ENCODE measurements around the gene CCT7.

The CCT7 gene

DNA sequence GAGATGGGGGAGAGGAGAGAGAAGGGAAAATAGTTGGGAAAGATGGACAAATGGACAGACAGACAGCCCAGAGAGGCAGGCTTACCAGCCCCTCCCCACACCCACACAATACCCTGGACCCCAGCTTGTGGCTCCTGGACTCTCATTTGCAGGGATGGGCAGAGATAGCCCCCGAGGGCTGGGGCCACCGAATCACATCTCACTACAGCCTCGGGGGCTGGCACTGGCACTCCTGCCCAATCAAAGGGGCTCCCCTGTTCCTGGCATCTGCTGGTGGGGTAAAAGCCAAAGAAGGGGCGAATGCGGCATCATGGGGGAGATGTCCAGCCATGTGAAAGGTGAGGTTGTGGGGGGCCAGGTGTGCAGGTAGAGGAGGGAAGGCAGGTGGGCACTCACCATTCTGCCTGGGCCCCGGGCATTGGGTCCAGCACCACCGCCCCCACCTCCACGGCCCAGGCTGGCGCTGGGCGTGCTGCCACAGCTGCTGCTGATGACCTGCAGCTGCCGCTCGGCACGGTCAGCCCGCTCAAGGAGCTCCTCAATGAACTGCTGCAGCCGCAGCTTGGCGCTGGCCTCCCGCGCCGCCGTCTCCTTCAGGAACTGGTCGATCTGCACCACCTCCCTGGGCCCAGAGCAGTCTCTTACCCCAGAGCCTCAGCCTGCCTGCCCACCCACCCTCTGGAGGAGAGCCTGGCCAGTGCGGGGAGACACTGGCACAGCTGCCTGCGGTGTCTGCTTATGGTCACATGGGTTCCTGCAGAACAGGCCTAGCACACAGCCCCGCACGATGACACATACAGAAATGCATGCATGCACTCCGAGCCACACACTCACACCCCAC, 32.2 kb downstream of the CCT7 start:
- in situ Hi-C loops (cut with HindIII; ENCODE audit: low sequenced_read_pairs) = no loop called here

DNA sequence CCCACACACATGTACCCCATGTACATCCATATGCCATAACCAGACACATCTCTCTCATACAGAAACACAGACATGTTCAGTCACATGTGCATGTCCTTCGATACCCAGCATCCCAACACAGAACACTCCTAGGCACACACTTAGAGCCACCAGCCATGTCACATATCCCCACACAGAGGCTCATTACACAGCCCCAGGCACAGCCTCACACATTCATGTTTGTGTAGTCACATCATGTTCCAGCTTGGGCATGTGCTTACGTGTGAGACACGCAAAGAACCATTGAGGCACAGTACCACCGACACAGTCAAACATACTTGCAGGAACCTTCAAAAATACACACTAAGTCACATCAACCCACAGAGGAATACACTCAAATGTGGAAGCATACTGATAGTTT, 32.9 kb downstream of the CCT7 start:
- in situ Hi-C loops (cut with HindIII; ENCODE audit: low sequenced_read_pairs) = no loop called here

DNA sequence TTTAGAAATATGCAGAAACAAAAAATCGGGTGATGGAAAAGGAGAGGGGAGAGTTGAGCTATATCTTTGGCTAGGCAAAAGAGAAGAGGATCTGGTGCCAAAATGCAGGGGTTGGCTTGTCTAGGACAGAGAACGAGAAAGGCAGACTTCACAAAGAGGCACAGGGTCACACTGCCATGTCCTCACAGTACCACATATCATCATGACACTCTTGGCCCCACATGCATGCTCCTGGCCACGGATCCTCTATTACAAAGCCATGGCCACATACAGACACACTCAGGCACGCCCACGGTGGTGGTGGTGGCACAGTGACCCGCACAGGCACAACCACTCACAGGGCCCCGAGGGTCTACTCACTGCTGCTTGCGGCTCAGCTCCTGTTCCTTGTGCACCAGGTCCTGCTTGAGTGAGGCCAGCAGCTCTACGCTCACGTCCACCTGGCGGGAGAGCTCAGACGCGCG, 34.3 kb downstream of the CCT7 start:
- in situ Hi-C loops (cut with HindIII; ENCODE audit: low sequenced_read_pairs) = no loop called here

DNA sequence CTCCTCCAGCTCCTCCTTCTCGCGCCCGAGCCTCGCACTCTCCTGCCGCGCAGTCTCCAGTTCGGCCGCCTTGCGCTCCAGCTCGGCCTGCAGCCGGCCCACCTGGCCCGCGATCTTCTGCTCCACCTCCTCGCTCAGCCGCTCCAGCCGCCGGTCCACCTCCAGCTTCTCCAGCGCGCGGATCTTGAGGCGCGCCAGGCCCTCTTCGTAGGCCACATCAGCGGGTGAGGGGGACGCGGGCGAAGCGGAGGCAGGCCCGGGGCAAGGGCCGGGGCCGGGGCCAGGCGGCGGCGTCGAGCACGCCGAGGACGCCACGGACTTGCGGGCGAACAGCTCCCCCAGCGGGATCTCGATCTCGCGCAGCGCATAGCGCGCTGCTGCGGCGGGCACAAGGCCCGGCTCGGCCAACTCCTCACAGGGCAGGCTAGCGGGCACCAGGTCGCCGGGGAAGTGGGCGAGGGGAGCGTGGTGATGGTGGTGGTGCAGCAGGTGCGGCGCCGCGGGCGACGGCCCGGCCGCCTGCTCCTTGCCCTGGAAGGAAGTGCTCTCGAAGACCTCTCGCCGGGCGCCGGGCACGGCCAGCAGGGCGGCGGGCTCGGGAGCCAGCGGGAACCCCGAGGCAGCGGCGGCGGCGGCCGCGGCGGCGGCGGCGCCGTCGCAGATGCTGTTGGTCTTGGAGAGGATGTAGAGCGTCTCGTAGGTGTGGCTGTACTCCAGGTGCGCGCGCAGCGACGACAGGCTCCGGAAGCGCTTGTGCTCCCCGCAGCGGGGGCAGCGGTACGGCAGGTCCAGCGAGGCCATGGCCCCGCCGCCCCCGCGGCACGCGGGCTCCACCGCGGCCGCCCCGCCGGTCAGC, 35.0 kb downstream of the CCT7 start:
- in situ Hi-C loops (cut with HindIII; ENCODE audit: low sequenced_read_pairs) = no loop called here

DNA sequence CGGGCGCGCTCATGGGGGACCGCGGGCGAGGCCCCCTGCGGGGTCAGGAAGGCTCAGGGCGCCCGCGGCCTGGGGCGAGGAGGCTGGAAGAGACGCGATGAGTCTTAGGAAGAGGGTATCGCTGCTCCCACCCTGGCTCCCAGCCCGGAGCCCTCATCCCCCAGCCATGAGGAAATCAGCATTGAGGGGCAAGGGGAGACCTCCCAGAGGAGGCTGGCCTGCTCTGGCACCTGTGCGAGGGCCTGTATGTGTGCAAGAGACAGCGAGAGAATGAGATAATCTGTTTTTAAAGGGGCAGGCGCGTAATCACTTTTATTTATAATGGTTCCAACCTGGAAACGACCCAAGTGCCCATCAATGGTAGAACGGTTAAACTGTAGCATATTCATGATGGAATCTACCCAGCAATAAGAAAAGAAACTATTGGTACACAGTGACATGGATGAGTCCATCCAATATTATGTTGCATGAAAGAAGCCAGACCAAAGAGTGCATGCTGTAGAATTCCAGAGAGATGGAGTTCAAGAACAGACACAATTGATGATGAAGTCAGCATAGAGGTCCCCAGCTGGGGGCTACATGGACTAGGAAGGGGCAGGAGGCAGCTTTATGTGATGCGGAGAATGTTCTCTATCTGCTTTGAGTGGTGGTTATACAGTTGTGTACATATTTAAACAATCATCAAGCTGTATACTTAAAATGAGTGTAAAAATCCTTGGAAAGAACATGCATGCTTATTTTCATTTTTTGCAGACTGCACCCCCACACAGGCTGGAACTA, 35.8 kb downstream of the CCT7 start:
- in situ Hi-C loops (cut with HindIII; ENCODE audit: low sequenced_read_pairs) = no loop called here

DNA sequence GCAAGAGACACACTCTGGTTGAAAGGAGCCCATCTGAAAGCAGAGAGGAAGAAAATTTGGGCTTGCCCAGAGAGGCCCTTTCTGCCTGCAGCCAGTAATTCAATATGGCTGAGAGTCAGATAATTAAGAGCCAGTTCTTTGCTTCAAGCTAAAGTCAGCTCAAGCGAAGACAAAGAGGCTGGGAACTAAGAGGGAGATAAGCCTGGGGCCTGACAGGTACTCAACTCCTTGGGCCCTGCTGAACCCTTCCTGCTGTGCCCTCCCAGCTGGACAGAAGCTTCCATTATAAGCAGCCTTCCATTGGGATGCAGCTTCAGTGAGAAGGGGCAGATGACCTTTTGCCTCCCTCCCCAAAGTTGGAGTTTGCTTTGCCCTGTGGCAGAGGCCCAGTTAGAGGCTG, 38.2 kb downstream of the CCT7 start:
- in situ Hi-C loops (cut with HindIII; ENCODE audit: low sequenced_read_pairs) = no loop called here

DNA sequence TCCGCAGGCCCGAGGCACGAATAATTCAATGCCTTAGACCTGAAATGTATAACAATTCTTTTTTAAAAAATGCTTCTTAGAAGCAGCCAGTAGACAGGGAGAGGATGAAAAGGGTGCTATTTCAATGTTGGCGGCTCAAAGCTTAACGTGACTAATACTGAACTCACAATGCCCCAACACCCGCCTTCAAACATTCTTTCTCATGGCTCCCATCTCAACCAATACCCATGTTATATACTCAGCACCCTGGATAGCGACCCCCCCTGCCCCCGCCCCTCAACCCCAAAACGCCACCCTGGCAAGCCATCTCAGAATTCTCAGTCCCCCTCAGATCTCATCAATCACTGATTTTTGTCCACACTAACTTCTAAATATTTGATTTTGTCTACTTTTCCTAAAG, 45.7 kb downstream of the CCT7 start:
- in situ Hi-C loops (cut with HindIII; ENCODE audit: low sequenced_read_pairs) = no loop called here

DNA sequence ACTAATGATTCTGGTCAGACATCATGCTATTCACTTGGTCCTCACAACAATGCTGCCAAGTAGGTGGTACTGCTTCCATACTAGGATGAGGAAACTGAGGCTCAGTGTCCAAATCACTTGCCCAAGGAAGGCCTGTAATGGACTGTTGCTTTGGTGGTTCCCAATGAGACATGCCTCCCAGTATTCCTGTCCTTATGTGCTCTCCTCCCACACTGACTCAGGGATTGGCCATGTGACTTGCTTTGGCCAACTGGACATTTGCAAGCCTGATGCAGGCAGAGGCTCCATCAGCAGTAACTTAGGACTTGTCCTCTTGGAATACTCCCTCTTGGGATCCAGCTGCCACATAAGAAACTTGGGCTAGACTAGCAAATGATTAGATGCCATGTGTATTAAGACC, 47.1 kb downstream of the CCT7 start:
- in situ Hi-C loops (cut with HindIII; ENCODE audit: low sequenced_read_pairs) = no loop called here

DNA sequence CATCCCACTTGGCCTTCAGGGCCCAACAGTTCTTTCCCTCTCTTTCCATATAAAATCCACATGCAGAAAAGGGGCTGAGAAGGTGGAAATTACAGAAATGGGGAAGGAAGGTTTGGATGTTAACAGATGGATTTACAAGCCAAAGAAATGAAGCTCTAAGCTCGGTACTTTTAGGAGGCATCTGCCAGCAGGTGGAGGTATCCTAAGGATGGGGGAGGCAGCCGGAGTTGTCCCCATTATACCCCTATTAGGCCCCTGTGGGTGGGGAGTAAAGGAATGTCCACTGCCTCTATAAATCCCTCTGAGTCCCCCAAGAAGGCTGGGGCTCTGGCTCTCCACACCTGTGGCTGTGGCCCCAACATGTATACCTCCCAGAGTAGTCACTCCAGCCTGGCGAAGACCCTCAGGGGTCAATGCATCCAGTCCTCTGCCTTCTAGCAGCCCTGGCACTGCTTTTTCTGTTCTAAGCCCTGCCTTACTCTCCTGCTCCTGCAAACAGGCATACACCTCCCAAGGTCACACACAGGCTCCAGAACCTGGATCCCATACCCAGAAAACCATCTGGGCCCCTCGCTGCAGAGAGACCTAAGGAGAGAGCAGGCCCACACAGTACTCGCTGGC, 48.9 kb downstream of the CCT7 start:
- in situ Hi-C loops (cut with HindIII; ENCODE audit: low sequenced_read_pairs) = no loop called here

DNA sequence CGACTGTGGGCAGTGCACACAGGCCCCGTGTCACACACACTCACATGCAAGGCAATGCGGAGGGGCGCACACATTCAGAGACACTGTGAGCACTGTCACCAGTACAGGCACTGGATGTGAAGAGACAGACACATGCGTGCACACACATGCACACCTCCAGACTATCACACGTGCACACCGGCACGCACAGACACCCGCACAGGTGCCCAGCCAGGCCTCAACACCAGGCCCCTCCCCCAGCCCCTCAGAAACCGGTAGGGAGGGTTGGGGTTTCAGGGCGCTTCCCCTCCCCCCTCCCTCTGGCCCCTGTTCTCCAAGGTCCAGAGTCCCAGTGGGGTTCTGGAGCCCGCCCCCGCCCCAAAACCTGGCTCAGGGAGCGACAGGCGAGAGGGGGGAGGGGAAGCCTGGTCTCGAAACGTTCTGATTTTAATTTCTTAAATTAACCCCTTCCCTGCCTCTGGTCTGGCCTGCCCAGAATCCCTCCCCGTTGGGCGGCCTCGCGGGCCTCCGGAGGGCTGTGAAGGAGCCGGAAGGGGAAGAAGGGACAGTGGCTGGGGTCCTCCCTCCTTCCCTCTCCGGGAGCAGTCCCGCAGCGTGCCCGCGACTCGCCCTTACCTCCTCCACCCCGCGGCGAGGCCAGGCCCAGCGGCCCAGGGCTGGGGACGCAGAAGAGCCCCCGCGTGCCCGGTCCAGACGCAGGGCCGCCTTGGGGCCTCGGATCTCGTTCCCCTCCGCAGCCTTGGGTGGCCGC, 49.6 kb downstream of the CCT7 start:
- in situ Hi-C loops (cut with HindIII; ENCODE audit: low sequenced_read_pairs) = no loop called here

DNA sequence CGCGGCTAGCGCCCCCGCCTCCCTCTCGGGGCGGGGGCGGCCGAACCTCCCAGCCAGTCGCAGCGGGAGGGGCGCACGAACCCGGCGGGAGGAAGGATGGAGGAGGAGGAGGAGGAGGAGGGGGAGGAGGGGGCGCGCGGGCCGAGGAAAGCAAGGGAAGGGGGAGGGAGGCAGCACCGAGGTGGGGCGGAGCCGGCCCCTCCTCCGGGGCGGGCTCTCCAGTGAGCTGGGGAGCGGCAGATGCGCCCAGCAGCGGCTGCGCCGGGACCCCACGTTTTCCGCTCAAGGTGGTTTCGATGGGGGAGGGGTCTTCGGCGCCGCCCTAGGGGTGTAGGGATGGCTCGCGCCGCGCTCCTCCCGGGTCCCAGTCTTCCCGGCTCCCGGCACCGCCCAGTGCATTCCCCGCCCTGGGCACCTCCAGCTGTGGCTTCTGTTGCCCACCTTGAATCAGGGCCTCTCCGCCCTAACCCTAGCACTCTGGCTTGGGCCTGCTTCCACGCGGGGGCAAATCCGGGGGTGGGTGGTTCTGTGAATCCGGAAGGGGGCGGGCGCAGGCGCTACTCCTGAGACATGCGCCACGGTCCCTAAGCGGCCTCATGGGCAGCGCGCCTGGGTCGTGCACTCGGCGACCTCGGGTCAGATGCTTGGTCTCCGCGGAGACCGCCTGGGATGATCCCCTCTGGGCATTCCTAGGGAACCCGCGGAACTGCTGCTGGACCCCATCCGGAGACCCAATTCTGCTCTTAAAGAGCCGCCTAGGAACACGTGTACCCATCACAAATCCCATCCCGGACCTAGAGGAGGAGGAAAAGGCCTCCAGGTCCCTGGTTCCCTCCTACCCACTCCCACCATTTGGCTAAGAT, 50.4 kb downstream of the CCT7 start, which contains the start of gene FBXO41:
TSS of gene FBXO41 (minus strand) at position 183 of the 863 bp plus-strand sequence. CDS start 14,848 bp downstream, outside the sequence.
- in situ Hi-C loops (cut with HindIII; ENCODE audit: low sequenced_read_pairs) = no loop called here

DNA sequence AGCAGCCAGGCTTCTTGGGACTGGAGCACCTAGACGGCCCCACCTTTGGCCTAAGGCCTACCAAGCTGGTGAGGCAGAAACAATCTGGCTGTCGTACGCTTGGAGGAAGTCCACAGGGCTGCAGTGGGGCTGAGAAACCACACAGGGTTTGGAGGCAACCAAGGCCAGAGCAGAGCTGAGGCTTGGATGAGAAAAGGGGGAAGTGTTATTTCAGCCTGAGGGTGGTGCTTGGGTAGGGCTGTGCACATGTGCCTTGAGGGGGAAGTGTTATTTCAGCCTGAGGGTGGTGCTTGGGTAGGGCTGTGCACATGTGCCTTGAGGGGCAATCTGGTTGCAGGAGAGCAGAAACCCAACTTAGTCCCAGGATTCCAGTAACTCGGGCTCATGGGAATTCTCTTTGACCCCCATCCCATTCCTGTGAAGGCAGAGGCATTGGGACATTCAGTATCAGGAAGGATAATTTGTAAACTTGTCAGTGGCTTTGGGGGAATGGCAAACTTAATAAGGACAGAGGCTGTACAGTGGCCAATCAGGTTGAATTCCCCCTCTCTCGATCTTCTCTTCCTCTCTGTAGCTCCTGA, 51.1 kb downstream of the CCT7 start:
- in situ Hi-C loops (cut with HindIII; ENCODE audit: low sequenced_read_pairs) = no loop called here

DNA sequence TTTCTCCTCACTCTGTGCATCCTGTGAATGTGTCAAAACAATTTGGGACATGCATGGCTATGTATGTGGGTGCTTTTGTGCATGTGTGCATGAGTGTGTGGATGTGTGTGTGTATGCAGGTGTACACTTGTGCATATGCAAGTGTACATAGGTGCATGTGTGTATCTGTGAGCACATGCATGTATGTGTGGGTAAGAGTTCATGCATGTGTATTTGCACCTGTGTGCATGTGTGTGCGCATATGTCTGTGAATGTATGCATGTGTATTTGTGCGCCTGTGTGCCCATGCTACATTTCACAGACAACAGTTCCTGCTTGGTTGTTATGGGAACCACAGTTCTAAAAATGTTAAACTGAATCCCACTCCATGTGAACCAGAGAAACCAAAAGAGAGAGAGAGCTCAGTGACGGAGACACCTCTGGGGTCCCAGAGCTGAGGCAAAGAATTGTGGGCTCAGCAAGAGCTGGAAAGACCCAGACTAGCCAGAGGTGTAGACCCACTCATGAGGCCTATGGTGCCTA, 52.1 kb downstream of the CCT7 start:
- in situ Hi-C loops (cut with HindIII; ENCODE audit: low sequenced_read_pairs) = no loop called here

DNA sequence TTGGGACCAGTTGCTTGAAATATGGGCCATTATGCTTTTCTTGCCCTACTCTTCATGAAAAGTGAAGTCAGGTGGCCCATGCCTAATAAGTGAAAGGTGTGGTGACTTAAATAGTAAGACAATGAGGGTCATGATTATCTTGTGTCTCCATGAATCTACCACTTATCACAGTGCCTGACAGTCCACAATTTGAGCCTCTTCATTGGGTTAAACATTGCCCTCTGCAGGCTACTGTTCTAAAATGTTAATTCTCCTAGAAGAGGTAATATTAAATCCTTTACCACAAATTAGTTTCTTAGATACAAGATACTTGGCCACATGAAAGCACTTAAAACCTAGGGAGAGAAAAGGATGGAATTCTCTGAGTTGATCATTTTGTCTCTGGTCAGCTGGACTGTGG, 55.2 kb downstream of the CCT7 start:
- in situ Hi-C loops (cut with HindIII; ENCODE audit: low sequenced_read_pairs) = no loop called here

DNA sequence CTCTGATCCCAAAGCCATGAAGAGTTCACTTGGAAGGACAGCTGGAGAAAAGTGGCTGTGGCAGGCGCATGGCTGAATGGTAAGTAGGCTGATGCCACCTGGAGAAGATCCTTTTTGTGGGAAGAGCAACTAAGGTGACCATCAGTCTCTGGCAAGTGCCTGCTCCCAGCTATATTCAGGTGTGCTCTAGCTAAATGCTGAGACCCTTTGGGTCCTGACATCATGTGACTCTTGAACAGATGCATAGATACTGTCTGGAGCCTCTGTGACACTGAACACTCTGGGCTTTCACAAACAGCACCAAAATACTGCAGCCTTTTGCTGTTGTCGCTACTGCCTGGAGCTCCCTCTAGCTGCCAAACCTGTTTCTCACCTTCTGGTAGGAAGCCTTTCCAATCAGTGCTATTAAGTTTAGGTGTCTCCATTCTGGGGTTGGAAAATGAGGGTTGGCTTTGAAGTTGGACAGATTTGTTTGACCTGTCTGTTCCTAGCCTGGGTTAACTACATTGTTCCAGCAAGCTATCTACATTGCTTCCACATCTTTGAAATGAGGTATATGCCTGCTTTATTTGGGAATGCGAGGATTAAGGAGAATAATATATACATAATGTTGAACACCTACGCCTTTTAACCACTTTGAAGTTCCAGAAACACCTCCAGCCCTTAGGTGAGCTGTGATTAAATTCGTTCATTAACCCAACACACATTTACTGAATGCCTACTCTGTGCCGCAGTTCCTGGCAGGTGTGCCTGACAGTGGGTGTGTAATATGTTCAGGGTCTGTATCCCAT, 56.1 kb downstream of the CCT7 start:
- in situ Hi-C loops (cut with HindIII; ENCODE audit: low sequenced_read_pairs) = loop anchor here (5.0 kb wide), 2 partner anchors 53 to 72 kb away; no protein-coding TSS in a partner anchor

DNA sequence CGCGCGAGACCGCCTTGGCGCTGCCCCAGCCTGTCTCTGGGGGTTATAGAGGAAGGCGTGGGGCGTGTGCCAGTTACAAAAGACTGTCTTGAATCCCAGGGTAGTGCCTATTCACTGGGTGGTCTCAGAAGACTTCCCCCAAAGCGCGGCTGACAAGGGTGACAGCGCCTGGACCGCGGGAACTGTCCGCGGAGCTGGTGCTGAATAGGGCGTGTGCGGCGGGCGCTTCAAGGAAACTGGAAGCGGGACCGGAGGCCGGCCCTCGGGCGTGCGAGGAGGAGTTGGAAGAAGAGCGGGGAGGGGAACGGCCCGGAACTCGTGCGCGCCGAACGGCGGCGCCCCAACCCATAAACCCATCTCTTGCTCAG, 57.0 kb downstream of the CCT7 start:
- in situ Hi-C loops (cut with HindIII; ENCODE audit: low sequenced_read_pairs) = loop anchor here (5.0 kb wide), 2 partner anchors 54 to 71 kb away; no protein-coding TSS in a partner anchor

Measured in DLD1 (cell line).